HS-27A (cell line): Measurements from ENCODE around the gene RNF7.
"Not testable (repeated sequence)": the region's sequence is repeated elsewhere in the genome, so short reads cannot be mapped to it uniquely, and the experiment has no call there.

Source experiments
- DNase-seq: peaks from one replicate; pipeline ENCODE4 v3.0.0-alpha.2; 2012; ENCODE audit warnings: low read depth, missing footprints

RNF7 gene

GRCh38 chr3:141782386-141782932 is 44.4 kb downstream of the RNF7 start:
- DNase-seq, result no peak

- DNase-seq, result no peak
These were observed 45.5 kb downstream of the RNF7 start for GRCh38 chr3:141783632-141784031.

DNA sequence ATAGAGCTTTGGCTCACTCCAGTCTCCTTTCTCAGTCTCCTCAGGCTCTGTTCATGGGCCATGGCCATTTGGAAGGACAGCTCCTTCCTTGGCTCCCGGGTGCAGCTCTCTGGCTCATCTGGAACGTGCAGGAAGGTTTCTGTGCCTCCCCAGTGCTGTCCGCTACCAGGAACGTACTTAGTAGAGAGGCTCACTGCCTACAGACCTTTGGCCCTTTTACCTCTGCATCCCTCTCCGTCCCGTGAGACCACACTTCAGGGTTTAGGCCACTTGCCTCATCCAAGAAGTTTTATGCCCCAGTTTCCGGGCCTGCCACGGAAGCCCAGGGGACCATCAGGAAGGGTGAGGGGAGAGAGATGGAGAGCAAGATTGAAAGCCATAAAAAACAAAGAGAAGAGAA is 46.0 kb downstream of the RNF7 start:
- no peak for DNase-seq

DNA sequence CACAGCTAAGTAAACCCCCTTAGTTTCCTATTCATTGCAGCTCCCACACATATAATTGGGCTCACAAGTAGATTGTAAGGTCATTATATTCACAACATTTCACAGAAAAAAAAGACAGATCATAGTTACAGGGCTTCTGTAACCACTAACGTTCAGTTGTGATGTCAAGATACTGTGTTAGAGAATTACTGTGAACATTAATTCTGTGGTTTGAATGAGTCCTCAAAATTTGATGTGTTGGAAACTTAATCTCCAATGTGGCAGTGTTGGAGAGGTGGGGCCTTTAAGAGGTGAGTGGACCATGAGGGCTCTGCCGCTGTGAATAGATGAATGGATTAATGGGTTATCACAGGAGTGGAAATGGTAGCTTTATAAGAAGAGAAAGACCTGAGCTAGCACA is 46.4 kb downstream of the RNF7 start:
- no peak for DNase-seq

- DNase-seq, result no peak
These were observed 50.1 kb downstream of the RNF7 start for GRCh38 chr3:141788149-141788548.

GRCh38 chr3:141788750-141789149 is 50.7 kb downstream of the RNF7 start:
- not testable (repeated sequence) for DNase-seq

DNA sequence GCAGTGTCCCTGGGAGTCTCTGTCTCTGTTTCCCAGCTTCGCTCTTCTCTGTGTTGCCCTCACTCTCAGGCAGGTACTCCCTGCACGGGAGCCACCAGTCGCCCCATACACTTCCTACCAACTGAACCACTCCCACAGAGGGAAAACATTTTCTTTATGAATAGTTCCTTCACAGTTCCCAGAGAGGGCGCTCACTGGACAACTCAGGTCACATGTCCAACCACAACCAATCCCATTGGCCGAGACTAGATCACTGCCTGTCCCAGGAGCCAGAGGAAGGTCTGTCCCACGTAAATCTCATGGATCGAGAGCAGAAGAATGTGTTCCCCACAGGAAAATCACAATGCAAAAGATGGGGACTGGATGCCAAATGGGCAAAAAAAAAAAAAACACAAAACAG is 51.2 kb downstream of the RNF7 start:
- no peak for DNase-seq

GRCh38 chr3:141790171-141790570 is 52.1 kb downstream of the RNF7 start:
- DNase-seq, result no peak

GRCh38 chr3:141792495-141792894 is 54.4 kb downstream of the RNF7 start:
- no peak for DNase-seq

- no peak for DNase-seq
These were observed 55.6 kb downstream of the RNF7 start for GRCh38 chr3:141793476-141794260.

DNA sequence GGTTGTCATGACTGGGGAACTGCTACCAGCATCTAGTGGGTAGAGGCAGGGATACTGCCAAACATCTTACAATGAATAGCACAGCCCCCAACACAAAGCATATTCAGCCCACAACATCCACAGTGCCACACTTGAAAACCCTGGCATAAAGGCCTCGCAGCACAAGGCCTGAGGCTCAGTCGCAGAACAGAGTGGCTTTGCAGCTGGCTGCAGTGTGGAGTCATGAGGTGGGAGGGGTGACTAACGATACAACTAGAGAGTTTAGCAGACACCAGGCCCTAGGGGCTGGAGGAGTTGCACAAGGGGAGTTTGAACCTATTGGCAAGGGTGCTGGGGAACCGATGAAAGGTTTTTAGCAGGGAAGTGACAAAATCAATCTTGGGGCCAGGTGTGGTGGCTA is 57.2 kb downstream of the RNF7 start:
- no peak for DNase-seq

DNA sequence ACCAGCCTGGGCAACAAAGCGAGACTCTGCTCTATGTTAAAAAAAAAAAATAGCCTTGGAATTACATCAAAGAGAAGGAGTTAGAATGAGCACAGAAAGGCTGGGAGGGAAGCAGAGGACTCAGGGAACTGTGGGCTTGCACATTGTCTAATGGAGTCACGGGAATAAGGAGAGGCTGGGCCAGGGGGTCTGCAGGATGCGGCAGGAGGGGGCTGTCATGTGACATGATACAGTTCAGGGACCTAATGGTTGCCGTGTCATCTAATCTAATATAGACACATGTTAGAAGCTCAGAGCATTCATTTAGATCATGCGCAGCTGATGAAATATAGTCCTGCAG is 57.6 kb downstream of the RNF7 start:
- DNase-seq, result no peak

GRCh38 chr3:141796081-141796888 is 58.2 kb downstream of the RNF7 start:
- DNase-seq, result no peak
